HG03196 (cell line): ENCODE measurements around the gene ANKRD7.
"Not testable (repeated sequence)": the region's sequence is repeated elsewhere in the genome, so short reads cannot be mapped to it uniquely, and the experiment has no call there.

Experiments
- ATAC-seq: cut with Tn5 transposase; IDR thresholded peaks from one replicate; pipeline ENCODE4 v1.9.1; 2021; ENCODE audit not compliant: unreplicated experiment

The ANKRD7 gene

DNA sequence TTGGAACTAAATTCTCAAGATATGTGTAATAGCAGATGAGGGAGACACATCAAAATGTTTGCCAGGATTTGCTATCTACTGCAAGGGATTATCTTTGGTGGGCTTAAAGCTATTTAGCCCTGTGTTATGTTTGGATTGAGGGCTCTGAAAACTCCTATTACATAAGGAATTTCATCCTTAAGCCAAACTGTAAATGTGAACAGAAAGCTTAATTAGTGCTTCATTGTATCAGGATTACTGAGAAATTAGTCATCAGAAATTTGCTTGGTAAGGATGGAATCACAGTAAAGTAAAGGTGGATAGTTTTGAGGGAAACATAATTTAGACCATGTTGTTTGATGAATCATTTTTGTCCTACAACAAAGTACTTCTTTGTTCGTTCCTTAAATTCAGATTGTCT is 8.3 kb downstream of the ANKRD7 start:
- no peak for ATAC-seq

DNA sequence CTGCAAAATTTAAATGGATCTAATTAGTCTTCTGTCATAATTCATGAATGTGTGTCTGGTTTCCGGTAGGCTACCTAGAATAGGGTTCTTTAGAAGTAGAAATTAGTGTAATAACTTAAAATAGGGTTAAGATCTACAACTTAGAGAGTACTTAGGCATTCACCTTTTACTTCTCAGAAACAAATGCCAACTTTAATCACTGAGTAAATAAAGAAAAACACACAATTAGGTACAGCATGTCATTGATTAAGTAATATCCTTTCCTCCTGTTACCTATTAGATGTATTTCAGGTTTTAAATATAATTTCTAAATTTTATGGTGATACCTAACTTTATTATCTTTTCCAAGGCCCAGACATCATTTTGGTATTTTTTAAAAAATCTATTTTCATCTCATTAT is 9.3 kb downstream of the ANKRD7 start:
- no peak for ATAC-seq

DNA sequence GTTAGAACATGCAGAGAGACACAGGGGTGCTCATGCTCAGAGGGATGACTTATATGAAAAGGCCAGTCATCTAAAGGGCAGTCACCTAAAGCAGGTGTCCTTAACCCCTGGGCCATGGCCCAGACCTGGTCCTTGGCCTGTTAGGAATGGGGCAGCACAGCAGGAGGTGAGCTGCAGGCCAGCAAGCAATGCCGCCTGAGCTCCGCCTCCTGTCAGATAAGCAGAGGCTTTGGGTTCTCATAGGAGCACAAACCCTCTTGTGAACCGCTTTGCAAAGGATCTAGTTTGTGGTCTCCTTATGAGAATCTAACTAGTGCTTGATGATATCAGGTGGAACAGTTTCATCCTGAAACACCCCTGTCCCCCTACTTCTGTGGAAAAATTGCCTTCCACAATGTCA is 14.5 kb downstream of the ANKRD7 start:
- ATAC-seq, result no peak

DNA sequence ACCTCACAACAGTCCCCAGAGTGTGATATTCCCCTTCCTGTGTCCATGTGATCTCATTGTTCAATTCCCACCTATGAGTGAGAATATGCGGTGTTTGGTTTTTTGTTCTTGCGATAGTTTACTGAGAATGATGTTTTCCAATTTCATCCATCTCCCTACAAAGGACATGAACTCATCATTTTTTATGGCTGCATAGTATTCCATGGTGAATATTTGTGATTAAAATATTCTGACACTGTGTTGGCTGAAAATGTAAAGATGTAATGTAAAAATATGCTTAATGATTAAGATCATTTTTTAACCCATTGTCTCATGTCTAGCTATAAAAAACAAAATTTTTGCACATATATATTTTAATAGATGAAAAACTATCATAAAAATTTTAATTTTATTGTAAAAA is 15.8 kb downstream of the ANKRD7 start:
- ATAC-seq, result not testable (repeated sequence)

DNA sequence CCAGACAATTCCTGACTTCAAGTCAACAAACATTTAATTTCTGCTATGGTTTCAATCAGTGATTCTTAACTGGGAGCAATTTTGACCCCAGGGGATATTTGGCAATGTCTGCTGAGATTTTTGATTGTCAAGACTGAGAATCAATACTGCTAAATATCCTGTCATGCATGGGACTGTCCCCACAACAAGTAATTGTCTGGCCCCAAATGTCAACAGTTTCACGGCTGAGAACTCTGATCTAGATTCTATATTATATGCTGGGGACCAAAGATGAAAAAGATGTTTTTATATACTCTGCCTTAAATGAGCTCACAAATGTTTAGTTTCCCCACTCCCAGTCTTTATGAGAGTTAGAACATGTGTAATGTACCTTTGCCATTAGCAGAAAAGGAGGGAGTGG is 19.2 kb downstream of the ANKRD7 start:
- no peak for ATAC-seq

DNA sequence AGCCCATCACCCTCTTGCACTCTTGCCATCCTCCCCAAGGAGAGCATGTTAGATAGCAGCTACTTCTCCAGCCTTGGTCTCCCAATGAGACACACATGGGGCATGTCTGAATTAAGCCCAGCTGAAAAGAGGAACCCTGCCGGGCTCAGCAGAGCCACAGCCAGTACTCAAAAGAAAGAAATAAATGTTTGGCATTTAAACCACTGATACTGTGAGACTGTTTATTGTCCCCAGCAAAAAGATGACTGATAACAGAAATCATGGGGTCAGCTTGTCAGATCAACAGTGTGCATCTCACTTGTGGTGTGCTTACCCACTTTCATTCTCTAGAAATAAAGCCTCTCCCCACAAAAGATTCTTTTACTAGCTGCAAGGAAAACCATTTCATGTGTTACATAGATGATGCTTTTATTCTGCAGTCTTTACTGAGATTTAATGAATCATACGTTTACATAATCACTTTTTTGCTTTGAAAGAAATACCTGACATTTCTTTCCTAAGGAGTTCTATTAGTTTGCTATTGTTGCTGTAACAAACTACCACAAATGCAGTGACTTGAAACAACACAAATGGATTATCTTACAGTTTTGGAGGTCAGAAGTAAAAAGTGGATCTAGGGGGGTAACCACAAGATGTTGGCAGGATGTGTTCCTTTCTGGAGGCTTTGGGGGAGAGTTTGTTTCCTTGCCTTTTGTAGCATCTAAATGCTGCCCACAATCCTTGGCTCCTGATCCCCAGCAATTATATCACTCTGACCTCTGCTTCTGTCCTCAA is 20.9 kb downstream of the ANKRD7 start:
- peak; percentile 63 for ATAC-seq

DNA sequence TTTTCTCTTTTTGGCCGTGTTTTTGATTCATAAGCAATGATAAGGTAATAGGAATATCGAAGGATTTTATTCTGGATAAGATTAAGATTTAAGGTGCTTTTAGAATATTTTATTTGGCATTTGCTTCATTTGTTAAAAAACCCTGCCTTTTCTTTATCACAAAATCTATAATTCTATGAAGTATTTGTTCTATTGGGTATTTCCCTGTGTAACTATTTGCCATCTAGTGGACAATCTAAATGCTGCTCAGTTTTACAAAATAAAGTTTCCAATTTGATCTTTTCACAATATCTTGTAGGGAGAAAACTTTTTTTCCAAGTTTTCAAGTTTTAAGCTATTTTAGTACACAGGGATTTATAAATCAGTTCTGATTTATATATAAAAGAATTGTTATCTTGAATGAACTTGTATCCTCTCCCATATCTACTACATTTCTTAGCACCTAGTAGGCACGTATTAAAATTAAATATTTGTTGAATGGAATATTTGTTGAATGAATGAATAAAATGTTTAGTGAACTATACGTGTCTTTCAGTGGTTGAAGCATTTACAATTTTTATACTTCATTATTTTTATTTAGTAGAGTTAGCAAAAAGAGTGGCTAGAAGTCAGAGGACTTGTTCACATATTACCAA is 26.5 kb downstream of the ANKRD7 start:
- no peak for ATAC-seq

DNA sequence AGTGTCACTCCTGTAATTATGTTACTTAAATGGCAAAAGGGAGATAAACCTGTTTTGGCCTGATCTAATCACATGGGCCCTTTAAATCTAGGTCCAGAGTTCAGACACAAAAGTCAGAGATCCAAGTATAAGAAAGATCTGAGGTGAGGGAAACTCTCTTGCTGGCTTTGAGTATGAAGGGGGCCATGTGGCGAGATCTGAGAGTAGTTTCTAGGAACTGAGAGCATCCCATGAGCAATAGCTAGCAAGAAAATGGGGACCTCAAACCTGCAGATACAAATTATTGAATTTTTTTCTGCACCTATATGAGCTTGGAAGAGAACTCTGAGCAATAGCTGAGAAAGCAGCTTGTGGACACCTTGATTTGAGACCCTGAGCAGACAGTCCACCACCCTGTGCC is 27.6 kb downstream of the ANKRD7 start:
- ATAC-seq, result no peak

DNA sequence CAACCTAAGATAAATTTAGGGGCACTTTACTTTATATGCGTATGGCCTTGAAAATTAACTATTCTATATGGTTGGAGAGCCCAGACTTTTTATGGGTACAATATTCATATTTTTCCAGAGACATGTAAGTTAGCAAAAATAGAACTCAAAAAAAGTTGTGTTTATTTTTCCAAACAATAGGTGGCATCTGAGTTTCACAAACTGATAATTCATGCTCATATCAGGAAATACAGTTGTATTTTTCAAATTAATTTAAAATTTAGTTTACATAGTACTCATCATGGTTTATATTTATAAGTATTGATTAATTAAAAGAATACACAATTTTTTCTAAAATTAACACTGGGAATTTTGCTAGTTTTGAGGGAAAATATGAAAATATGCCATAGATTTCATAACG is 34.6 kb downstream of the ANKRD7 start:
- ATAC-seq, result no peak

DNA sequence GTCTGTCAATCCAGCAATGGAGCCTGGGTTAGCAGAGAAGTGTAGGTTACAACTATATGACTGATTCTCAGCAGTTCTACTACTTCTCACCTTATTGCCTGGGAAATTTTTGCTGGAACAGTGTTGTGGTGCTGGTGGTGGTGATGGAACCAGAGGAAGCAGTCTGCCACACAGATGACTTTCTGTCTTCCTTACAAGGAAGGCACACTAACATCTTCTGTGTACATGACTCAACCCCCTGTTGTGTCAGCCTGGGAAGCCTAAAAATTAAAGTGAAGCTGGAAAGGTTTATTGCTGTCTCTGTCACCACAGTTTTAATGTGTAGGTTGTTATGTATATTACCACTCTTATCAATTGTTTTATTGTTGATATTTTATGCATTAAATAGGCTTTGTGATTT is 40.3 kb downstream of the ANKRD7 start:
- ATAC-seq, result no peak

DNA sequence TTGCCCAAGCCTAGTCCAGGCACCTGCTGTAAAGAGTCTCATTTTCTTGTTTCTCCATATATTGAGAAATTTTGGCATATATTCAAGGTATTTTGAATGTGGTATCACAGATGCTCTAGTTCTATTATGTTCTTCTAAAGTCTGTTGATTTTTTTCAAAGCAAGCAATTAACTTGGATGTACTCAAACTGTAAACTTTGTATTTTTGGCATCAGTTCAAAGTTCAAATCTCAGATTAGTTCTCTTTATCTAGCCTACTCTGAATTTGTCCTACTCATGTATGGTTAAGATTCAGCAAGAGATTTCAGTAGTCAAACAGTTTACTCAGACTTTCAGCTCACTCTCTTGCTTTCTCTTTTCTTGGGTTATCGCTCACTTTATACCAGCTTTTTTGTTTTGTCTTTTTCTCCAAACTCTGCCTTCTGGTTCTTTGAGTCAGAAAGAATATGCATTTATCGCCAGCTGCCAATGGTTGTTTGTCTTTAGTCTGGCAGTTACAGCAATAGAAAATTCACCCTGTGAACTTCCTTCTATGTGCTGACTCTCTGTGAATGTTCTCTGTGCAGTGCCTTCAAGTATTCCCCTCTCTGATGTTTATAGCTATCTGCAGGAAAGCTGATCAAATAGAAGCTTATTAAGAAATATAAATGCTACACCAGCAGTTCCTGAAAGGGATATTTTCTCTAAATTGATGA is 56.0 kb downstream of the ANKRD7 start:
- no peak for ATAC-seq

DNA sequence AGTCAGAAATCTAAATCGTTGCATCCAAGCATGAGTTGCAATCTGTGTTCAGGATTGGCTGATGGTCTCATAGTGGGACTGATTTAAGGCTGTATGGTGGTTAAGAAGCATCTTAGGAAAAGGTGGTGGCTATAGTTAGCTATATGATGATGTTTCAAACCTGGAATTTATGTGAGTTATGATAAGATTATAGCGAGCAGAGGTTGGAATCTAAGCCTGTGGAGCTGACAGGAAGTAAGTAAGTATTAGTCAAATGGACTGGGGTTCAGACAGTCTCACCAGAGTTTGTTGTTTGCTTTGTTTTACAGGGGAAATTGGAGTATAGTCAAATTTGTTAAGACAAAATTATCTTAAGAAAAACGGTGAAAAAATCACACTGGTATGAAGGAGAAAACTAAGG is 56.7 kb downstream of the ANKRD7 start:
- no peak for ATAC-seq

DNA sequence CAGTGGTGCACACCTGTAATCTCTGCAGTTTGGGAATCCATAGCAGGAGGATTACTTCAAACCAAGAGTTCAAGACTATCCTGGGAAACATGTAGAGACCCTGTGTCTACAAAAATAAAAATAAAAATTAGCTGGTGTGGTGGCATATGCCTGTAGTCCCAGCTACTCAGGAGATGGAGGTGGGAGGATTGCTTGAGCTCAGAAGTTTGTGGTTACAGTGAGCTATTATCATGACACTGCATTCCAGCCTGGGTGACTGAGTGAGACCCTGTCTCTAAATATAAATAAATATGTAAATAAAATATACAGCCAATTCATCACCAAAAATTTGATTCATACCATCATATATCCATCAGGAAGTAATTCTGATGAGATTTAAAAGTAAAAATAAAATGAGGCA is 60.9 kb downstream of the ANKRD7 start:
- no peak for ATAC-seq

DNA sequence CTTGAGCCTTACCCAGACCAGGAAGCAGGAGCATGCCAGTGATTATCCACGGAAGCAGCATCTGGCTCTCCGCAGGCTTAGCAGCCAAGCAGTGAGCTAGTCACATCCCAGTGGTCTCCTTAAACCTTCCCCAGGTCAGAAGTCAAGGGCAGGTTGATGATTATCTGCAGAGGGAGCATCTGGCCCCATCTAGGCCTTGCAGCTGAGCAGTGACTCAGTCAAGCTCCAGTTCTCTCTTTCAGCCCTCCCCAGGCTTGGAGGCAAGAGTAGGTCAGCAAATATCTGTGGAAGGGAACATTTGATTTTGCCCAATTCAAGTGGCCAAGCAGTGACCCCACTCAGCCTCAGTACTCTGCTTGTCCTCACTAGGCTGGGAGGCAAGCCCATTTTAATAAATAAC is 61.6 kb downstream of the ANKRD7 start:
- ATAC-seq, result no peak

DNA sequence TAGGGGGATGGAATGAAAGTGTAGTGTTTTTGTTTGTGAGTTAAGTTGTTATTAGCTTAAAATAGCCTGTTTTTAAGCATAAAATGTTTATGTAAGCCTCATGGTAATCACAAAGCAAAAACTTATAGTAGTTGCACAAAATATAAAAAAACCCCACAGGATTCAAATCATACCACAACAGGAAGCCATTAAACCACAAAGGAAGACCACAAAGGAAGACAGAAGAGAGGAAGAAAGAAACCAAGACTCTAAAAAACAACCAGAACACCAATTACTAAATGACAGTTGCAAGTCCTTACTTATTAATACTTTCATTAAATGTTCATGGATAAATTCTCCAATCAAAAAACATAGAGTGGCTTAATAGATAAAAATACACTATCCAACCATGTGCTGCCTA is 63.6 kb downstream of the ANKRD7 start:
- ATAC-seq, result peak; percentile 90

DNA sequence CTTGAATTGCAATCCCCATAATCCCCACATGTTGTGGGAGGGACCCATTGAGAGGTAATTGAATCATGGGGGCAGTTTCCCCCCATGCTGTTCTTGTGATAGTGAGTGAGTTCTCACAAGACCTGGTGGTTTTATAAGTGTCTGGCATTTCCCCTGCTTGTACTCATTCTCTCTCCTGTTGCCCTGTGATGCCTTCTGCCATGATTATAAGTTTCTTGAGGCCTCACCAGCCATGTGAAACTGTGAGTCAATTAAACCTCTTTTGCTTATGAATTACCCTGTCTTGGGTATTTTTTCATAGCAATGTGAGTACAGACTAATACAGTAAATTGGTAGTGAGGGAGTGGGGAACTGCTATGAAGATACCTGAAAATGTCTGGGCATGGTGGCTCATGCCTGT is 65.0 kb downstream of the ANKRD7 start:
- ATAC-seq, result no peak
